Measurements from ENCODE around the gene MEF2D.

MEF2D gene

DNA sequence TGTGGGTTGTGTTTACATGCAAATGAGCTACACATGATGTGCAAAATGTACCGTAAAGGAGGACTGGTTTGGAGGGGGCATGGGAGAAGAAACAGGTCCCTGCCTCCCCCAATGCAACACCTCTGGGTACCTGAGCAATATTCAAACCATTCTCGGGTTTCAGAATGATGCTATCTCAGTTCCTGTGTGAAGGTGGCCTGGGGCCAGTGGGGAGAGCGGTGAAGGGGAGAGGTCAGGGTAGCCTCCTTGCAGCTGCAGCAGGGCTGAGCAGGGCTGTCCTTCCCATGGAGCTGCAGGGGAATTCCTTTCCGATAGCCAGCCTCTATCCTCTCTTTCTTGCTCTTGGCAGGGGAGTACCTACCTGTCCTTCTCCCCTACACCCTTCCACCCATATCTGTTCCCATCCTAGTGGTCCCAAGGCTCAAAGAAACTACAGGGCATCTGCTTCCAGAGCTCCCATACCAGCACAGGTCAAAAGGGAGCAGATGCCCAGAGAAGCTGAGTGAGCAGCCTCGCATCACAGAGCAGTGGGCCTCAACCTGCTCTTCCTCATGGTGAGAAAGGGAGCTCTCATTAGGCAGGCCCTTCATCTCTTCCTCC is 11.9 kb downstream of the MEF2D start:
- no peak for DNase-seq (ENCODE audit: low read depth, low spot score)

- no peak for DNase-seq (ENCODE audit: low read depth, low spot score)
These were observed 12.7 kb downstream of the MEF2D start for GRCh38 chr1:156487862-156488261.

DNA sequence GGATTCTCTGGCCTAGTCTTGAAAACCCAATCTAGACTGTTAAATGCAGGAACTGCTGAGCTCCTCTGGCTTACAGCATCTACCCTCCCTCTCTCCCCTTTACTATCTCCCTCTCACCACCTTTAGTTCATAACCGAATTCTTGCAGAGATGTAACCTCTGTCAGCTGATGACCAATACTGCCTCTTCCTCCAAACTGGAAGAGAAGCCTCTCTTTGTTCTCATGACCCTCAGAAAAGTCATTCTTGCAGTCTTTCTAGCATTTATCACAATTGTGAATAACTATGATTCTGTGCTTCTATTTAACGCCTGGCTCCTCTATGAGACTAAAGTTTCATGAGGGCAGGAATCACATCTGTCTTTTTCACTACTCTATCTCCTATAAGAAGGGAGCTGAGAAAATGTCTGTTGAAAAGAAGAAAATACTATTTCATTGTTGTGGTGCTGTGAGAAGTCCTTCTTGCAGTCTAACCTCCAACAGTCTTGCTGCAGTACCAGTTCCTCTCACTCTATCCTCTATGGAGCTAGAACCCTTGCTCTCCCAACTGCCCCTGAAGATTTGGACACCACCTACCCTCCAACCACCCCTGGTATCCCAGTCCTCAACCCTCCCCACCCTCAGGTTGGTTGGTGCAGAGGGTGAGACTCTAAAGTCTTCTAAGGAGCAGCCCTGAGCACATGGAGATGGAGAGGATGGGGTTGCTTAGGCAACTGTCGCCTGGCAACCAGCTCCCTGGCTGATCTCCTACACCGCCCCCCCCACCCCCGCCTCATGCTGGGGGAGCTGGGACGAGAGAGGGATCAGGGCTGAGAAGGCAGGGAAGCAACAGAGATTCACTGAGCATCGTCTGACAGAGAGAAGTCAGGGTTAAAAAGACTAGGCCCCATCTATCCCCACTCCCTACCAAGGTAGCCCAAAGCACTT is 13.9 kb downstream of the MEF2D start:
- no peak for DNase-seq (ENCODE audit: low read depth, low spot score)

DNA sequence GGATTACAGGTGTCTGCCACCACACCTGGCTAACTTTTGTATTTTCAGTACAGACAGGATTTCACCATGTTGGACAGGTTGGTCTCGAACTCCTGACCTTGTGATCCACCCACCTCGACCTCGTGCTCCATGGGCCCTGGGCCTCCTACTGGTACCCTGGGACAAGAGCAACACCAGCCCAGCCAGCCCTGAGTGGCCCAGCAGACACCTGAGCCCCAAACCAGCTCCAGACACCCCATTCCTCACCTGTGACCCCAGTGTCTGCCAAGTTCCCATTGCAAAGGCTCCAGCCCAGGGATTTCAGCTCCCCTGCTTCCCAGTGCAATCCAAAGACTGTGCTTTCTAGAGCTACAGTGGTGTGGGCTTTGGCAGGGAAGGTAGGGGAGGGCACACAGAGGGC is 14.6 kb downstream of the MEF2D start:
- DNase-seq (ENCODE audit: low read depth, low spot score) = no peak

- no peak for DNase-seq (ENCODE audit: low read depth, low spot score)
These were observed 16.0 kb downstream of the MEF2D start for GRCh38 chr1:156484480-156485058.

GRCh38 chr1:156483397-156483796 is 17.2 kb downstream of the MEF2D start:
- DNase-seq (ENCODE audit: low read depth, low spot score) = no peak

GRCh38 chr1:156482276-156482675 is 18.3 kb downstream of the MEF2D start:
- DNase-seq (ENCODE audit: low read depth, low spot score) = no peak

DNA sequence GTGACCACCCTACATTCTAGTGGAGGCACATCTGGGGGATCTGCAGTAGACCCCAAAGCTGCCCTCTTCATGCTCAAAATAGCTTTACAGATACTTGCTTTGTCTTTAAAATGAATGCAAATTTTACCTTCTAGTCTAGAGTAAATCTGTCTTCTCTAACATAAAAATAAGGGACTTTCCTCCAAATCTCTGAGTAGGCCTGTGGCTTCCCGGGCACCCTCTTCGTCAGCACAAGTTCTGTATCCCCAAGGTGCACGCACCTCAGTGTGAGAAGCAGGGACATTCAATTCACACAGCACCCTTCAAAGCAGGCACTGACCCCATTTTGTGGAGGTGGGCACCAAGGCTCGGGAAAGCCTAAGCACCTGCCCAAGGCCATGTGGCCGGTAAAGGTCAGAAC is 19.0 kb downstream of the MEF2D start:
- DNase-seq (ENCODE audit: low read depth, low spot score) = no peak

- peak; percentile 80 for DNase-seq (ENCODE audit: low read depth, low spot score)
These were observed 20.0 kb downstream of the MEF2D start for GRCh38 chr1:156480411-156481192.

DNA sequence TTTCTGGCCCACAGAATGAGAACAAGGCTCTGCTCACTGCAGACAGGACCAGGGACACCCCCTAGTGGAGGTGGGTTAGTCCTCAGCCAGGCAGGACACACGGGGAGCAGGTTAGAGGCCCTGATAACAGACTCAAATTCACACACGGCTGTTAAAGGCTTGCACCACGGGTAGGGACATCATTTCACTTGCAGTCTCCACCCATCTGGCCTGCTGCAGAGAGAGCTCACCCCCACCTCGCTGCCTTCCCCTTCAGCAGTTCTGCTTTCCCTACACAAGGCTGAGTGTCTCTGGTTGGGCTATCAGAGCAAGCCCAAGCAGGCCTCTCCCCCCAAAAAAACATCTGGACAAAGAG is 20.6 kb downstream of the MEF2D start:
- no peak for DNase-seq (ENCODE audit: low read depth, low spot score)

GRCh38 chr1:156479093-156480015 is 21.2 kb downstream of the MEF2D start:
- DNase-seq (ENCODE audit: low read depth, low spot score) = no peak

DNA sequence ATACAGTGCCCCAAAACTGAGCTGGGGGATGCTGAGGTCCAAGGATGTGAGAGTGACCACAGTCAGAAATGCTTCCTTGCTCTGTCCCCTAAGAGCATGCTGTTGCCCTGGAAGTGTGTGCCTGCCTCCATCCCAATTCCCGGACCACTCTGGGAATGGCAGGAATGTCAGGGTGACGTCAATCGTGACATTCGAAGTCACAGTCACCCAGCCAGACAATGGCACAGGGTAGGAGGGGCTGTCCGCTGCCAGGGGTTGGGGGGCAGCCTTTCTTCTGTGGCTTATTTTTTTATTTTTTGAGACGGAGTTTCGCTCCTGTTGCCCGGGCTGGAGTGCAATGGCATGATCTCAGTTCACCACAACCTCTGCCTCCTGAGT is 22.3 kb downstream of the MEF2D start:
- no peak for DNase-seq (ENCODE audit: low read depth, low spot score)

DNA sequence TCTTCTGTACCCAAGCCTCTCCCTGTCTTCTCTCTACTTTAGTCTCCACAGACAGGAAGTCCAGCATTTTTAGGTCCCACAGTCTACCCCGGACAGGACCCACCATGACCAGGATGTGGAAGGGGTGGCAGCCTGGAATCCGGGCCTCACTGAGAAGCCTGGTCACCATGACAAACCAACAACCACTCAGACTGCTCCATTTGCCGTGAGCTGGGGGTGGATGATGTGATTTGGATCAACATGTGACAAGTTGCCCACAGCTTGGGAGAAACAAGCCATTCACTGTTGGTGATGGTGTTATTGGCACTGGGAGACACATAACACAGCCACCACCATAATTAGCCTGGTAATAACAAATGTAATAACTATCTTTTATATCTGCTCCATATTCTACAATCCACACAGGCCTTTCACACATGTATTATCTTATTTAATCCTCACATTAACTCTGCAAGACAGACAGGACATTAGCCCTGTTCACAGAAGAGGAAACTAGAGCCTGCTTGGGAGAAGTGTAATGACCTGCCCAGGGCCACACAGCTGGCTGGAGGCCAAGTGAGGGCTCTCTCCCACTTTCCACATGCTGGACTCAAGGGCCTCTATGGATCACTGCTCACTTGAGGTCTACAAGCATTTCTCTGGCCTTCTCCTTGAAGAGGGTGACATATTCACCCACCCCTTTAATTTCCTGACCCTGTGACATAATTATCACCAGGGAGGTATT is 22.9 kb downstream of the MEF2D start:
- DNase-seq (ENCODE audit: low read depth, low spot score) = no peak

DNA sequence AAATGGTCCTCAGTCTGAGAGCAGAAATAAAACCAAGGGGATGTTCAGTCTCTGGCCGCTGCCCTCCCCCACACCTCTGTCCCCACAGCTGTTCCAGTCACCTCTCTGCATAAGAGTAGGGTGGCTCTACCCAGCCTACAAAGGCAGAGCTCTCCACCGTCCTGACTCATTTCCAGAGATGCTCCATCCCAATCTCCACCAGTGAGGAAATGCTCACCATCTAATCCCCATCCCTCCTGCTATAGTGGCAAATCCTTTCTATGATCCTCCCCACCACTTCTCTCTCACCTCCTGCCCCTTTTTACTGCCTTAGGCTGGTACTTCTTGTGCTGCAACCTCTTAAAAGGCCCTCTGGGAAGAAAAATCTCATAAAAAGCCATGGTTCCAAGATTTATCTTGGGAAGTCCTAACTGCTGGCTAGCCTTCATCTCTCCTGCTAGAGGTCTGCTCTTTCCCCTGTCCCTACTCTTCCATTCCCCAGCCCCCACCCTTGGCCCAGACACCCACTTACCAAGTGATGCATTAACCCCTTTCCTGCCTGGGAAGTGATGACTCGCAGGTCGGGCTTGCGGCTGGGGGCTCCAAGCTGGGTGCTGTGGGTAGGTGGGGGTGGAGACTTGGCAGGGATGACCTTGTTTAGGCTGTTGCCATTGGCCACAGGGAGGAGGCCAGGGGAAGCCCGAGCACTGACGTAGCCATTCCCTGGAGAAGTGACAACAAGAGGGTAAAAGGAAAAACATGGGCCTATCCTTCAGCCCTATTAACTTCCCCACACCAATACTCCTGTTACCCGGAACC is 23.9 kb downstream of the MEF2D start:
- peak; percentile 82 for DNase-seq (ENCODE audit: low read depth, low spot score)

- no peak for DNase-seq (ENCODE audit: low read depth, low spot score)
These were observed 24.7 kb downstream of the MEF2D start for GRCh38 chr1:156475568-156476500.

GRCh38 chr1:156474966-156475365 is 25.6 kb downstream of the MEF2D start:
- DNase-seq (ENCODE audit: low read depth, low spot score) = no peak

DNA sequence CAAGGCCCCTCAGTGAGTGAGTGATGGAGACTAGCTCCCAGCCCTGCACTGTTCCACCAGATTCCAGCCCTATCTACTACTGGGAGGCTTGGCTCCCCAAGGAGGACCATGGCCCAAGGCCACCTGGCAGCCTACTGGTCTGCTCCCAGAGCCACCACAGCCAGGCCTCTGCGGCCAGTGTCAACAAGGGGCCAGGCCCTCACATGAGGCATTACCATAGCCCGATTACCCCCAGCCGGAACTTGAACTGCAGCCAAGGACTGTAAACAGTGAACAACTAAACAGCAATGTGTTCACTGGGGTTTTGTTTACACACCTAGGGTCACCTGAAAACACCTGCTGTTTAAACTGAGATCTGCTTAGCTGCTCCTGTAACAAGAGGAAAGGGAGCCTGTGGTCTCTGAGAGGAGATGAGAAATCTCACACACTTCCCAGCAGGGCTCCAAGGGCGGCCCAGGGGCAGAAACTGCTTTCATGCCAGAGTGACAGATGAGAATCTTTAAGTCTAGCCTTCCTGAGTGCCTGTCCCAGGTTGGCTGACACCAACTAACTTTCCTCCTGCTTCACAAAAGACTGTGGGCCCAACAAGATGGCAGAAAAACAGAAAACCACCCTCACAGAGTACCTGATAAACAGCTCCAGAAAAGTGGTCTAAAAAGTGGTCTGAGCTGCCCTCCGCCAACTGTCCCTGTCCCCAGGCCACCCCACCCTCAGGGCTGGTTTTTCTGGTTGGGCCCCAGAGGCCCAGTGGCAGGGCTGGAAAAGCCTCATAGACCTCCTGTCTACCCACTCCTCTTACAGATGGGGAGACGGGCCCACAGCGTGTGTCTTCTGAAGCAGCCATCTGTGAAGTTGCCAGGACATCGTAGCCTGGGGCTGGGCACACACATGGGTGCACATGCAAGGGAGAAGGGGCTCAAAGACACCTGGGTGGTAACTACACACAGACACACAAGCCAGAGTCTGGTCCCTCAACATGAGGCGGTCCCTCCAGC is 28.8 kb downstream of the MEF2D start:
- DNase-seq (ENCODE audit: low read depth, low spot score) = peak; percentile 55

Data from astrocyte of the hippocampus (primary cell).